ENCODE measurements around the gene GNAI2. TPM values are rescaled to one million over a fixed set of nuclear protein-coding genes. Genes with fewer than 3 reads are reported as not detected.

Gene GNAI2
- total RNA-seq, 4 donors from 2014 or later: 71.8 to 178 (median 98.4) TPM

GRCh38 chr3:50239649-50240048 lies 3.6 kb downstream of the GNAI2 start:
- Histone ChIP-seq H3K27ac (peak overlapping the region in 3 of 4 donors; percentile 93 to 95 (median 94)), H3K4me1 (peaks cover 4 to 77% (median 63%) of the 10 kb centered on the region in 4 donors), H3K36me3 (peaks cover 0 to 2% (median 0%) of the 10 kb centered on the region in 3 donors), H3K4me3 (no peak overlapping the region), H3K9me3 (no peaks in the 10 kb centered on the region), H3K27me3 (no peaks in the 10 kb centered on the region)
- DNase-seq: no peak
- TF ChIP-seq CTCF (IDR thresholded peaks at IDR 0.05): no peak

GRCh38 chr3:50241163-50241562 lies 5.2 kb downstream of the GNAI2 start:
- peak overlapping the region; percentile 66 to 95 (median 72) for H3K27ac ChIP-seq
- H3K4me3 ChIP-seq: peak overlapping the region in 1 of 4 donors; percentile 13
- no peak for TF ChIP-seq POLR2A (IDR thresholded peaks at IDR 0.05)
- TF ChIP-seq CTCF (IDR thresholded peaks at IDR 0.05): no peak
- H3K4me1 ChIP-seq: peaks cover 7 to 84% (median 69%) of the 10 kb centered on the region in 4 donors
- no peak for DNase-seq
- no peaks in the 10 kb centered on the region for H3K9me3 ChIP-seq
- no peaks in the 10 kb centered on the region for H3K27me3 ChIP-seq
- peaks cover 0 to 2% (median 0%) of the 10 kb centered on the region in 3 donors for H3K36me3 ChIP-seq

- peak overlapping the region; percentile 66 to 95 (median 72) for H3K27ac ChIP-seq
- peaks cover 0 to 2% (median 0%) of the 10 kb centered on the region in 3 donors for H3K36me3 ChIP-seq
- peaks cover 7 to 91% (median 74%) of the 10 kb centered on the region in 4 donors for H3K4me1 ChIP-seq
- peak overlapping the region in 1 of 4 donors; percentile 6 for H3K4me3 ChIP-seq
- H3K9me3 ChIP-seq: no peaks in the 10 kb centered on the region
- TF ChIP-seq CTCF (IDR thresholded peaks at IDR 0.05) (no peak), POLR2A (IDR thresholded peaks at IDR 0.05) (no peak)
- no peaks in the 10 kb centered on the region for H3K27me3 ChIP-seq
- no peak for DNase-seq
Measured at GRCh38 chr3:50241713-50242380, 5.8 kb downstream of the GNAI2 start.

GRCh38 chr3:50242381-50242770 lies 6.4 kb downstream of the GNAI2 start:
- Histone ChIP-seq H3K4me3 (peak overlapping the region in 2 of 4 donors; percentile 6 to 19), H3K9me3 (no peaks in the 10 kb centered on the region), H3K4me1 (peaks cover 7 to 91% (median 80%) of the 10 kb centered on the region in 4 donors), H3K27me3 (no peaks in the 10 kb centered on the region), H3K27ac (peak overlapping the region; percentile 66 to 95 (median 72)), H3K36me3 (peaks cover 0 to 2% (median 0%) of the 10 kb centered on the region in 3 donors)
- DNase-seq: no peak
- TF ChIP-seq POLR2A (IDR thresholded peaks at IDR 0.05) (no peak), CTCF (IDR thresholded peaks at IDR 0.05) (no peak)

GRCh38 chr3:50242851-50243542 lies 7.0 kb downstream of the GNAI2 start:
- H3K27me3 ChIP-seq: no peaks in the 10 kb centered on the region
- H3K4me3 ChIP-seq: peak overlapping the region in 1 of 4 donors; percentile 19
- no peak for TF ChIP-seq POLR2A (IDR thresholded peaks at IDR 0.05)
- peak in 2 of 6 experiments; percentile 6 to 13 for TF ChIP-seq CTCF (IDR thresholded peaks at IDR 0.05)
- H3K27ac ChIP-seq: peak overlapping the region; percentile 66 to 95 (median 72)
- no peaks in the 10 kb centered on the region for H3K9me3 ChIP-seq
- H3K36me3 ChIP-seq: peaks cover 0 to 2% (median 0%) of the 10 kb centered on the region in 3 donors
- peak in 2 of 3 donors; percentile 91 for DNase-seq
- peaks cover 7 to 91% (median 79%) of the 10 kb centered on the region in 4 donors for H3K4me1 ChIP-seq

Measured in Peyer's patch (tissue), 4 donors.